Subcutaneous adipose tissue (tissue), 4 donors: ENCODE results near the gene KLK7. TPM values are rescaled to one million over a fixed set of nuclear protein-coding genes. Genes with fewer than 3 reads are reported as not detected.

Experiments used
- CTCF ChIP-seq: fragments of 450-650 bp; IDR thresholded peaks from one replicate; pipeline ENCODE4 v1.5.1; 2016; ENCODE audit warnings: low read depth, mild to moderate bottlenecking, control low read depth, antibody characterized with exemption, moderate library complexity
- total RNA-seq, 4 donors: library from RNA; depleted of rRNA; stranded (reverse); fragments of >200 nt; gene quantifications; one replicate each; pipeline ENCODE4 v1.1.0, GENCODE V29; 2016

KLK7 gene
- total RNA-seq, 4 donors from 2014 or later: 1.5 TPM; not detected in 3

DNA sequence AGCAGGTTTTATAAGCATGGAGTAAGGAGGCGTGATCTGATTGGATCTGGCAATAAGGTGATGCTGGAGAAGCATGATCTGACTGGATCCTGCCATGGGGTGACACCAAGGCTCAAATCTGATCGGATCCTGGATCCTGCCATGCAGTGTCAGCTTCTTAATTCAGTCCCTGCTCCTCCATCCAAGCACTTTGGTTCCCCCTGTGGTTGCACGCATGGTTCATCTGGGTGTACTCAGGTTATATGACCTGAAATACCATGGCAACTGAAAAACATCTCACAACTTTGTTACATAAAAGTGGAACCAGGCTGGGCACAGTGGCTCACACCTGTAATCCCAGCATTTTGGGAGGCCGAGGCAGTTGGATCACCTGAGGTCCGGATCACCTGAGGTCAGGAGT is 54.9 kb downstream of the KLK7 start:
- no peak for TF ChIP-seq CTCF

Other genes with a start within 250 kb of the KLK7 start
- not detected for gene GPR32, start 213.5 kb downstream of the KLK7 start, total RNA-seq
- not detected for gene ACP4, start 193.5 kb downstream of the KLK7 start, total RNA-seq
- gene KLK1, start 160.1 kb downstream of the KLK7 start, total RNA-seq: under 1 TPM in 1 of 4 donors, not detected in 3; 0.68 TPM
- not detected for gene KLK15, start 150.3 kb downstream of the KLK7 start, total RNA-seq
- gene KLK3, start 129.0 kb downstream of the KLK7 start, total RNA-seq: not detected
- under 1 TPM in 1 of 4 donors, not detected in 3; 0.44 TPM for gene KLK2, start 110.5 kb downstream of the KLK7 start, total RNA-seq
- not detected for gene KLK4, start 72.5 kb downstream of the KLK7 start, total RNA-seq
- not detected for gene KLK5, start 30.9 kb downstream of the KLK7 start, total RNA-seq
- not detected for gene KLK6, start 14.3 kb downstream of the KLK7 start, total RNA-seq
- gene KLK8, start 17.7 kb upstream of the KLK7 start, total RNA-seq: not detected
- gene KLK10, start 35.8 kb upstream of the KLK7 start, total RNA-seq: 1 to 10 TPM in 1 of 4 donors, not detected in 3; 1.0 TPM
- not detected for gene KLK11, start 42.7 kb upstream of the KLK7 start, total RNA-seq
- not detected for gene KLK12, start 51.1 kb upstream of the KLK7 start, total RNA-seq
- not detected for gene KLK13, start 81.2 kb upstream of the KLK7 start, total RNA-seq
- not detected for gene KLK14, start 99.0 kb upstream of the KLK7 start, total RNA-seq
- 1 to 10 TPM; 2.8 to 8.5 (median 4.6) TPM for gene CTU1, start 124.5 kb upstream of the KLK7 start, total RNA-seq
- gene SIGLEC9, start 141.0 kb upstream of the KLK7 start, total RNA-seq: 10 to 100 TPM in 2 of 4 donors, 1 to 10 TPM in 2; 5.5 to 34.7 (median 11.3) TPM
- 10 to 100 TPM in 1 of 4 donors, 1 to 10 TPM in 2, under 1 TPM in 1; 0.57 to 13.4 (median 4.2) TPM for gene SIGLEC7, start 158.4 kb upstream of the KLK7 start, total RNA-seq
- 10 to 100 TPM in 3 of 4 donors, 1 to 10 TPM in 1; 4.7 to 32.1 (median 13.0) TPM for gene CD33, start 241.2 kb upstream of the KLK7 start, total RNA-seq